H9 (cell line): Measurements from ENCODE around the gene KLHL14. TPM values are rescaled to one million over a fixed set of nuclear protein-coding genes. Genes with fewer than 3 reads are reported as not detected.

Experiments
- DNase-seq: peaks from one replicate; pipeline ENCODE4 v3.0.0-alpha.2; 2017
- H2AFZ ChIP-seq: one replicate; pipeline ENCODE4 v1.6.1; 2013; ENCODE audit warnings: mild to moderate bottlenecking, low read length, control low read depth, moderate library complexity
- H2AK5ac ChIP-seq: 2 replicates; pipeline ENCODE4 v1.6.1; 2013; ENCODE audit warnings: low read length, control low read depth, mixed read lengths; ENCODE audit not compliant: insufficient read length
- H2BK120ac ChIP-seq: one replicate; pipeline ENCODE4 v1.6.1; 2013; ENCODE audit warnings: low read depth, mild to moderate bottlenecking, low read length, control low read depth, inconsistent platforms; ENCODE audit not compliant: poor library complexity, severe bottlenecking
- H2BK12ac ChIP-seq: 2 replicates; pipeline ENCODE4 v1.6.1; 2013; ENCODE audit warnings: low read length, control low read depth, mixed read lengths, low read depth; ENCODE audit not compliant: insufficient read length
- H2BK15ac ChIP-seq: 2 replicates; pipeline ENCODE4 v1.6.1; 2013; ENCODE audit warnings: low read depth, low read length, control low read depth
- H2BK20ac ChIP-seq: one replicate; pipeline ENCODE4 v1.6.1; 2013; ENCODE audit warnings: low read depth, mild to moderate bottlenecking, low read length, control low read depth, inconsistent platforms; ENCODE audit not compliant: poor library complexity, severe bottlenecking
- H2BK5ac ChIP-seq: 2 replicates; pipeline ENCODE4 v1.6.1; 2013; ENCODE audit warnings: low read length, control low read depth, mixed read lengths; ENCODE audit not compliant: insufficient read length
- H3K14ac ChIP-seq: 2 replicates; pipeline ENCODE4 v1.6.1; 2013; ENCODE audit warnings: low read length, control low read depth; ENCODE audit not compliant: insufficient read depth
- H3K18ac ChIP-seq: 2 replicates; pipeline ENCODE4 v1.6.1; 2013; ENCODE audit warnings: low read depth, mild to moderate bottlenecking, mixed read lengths, low read length, control low read depth; ENCODE audit not compliant: insufficient read length
- H3K23ac ChIP-seq: 2 replicates; pipeline ENCODE4 v1.6.1; 2013; ENCODE audit warnings: low read length, control low read depth, mixed read lengths, low read depth; ENCODE audit not compliant: insufficient read length
- H3K23me2 ChIP-seq: 2 replicates; pipeline ENCODE4 v1.6.1; 2013; ENCODE audit warnings: low read depth, mild to moderate bottlenecking, mixed read lengths, low read length, control low read depth; ENCODE audit not compliant: insufficient read length, poor library complexity, severe bottlenecking
- H3K27ac ChIP-seq: 2 replicates; pipeline ENCODE4 v1.5.1; 2013; ENCODE audit warnings: low read length, control low read depth, mixed read lengths, low read depth; ENCODE audit not compliant: insufficient read length
- H3K27me3 ChIP-seq: 2 replicates; pipeline ENCODE4 v1.6.1; 2013; ENCODE audit warnings: low read length, control low read depth, inconsistent platforms; ENCODE audit not compliant: insufficient read depth
- H3K4ac ChIP-seq: 2 replicates; pipeline ENCODE4 v1.6.1; 2013; ENCODE audit warnings: low read depth, mild to moderate bottlenecking, control low read depth, inconsistent platforms, low read length, moderate library complexity
- H3K4me1 ChIP-seq: 2 replicates; pipeline ENCODE4 v1.6.1; 2013; ENCODE audit warnings: low read length, control low read depth, inconsistent platforms; ENCODE audit not compliant: insufficient read depth
- H3K4me2 ChIP-seq: 2 replicates; pipeline ENCODE4 v1.6.1; 2013; ENCODE audit warnings: low read length, control low read depth, mixed read lengths; ENCODE audit not compliant: insufficient read length, insufficient read depth
- H3K56ac ChIP-seq: 2 replicates; pipeline ENCODE4 v1.6.1; 2013; ENCODE audit warnings: low read depth, mild to moderate bottlenecking, mixed read lengths, low read length, control low read depth; ENCODE audit not compliant: insufficient read length
- H3K79me1 ChIP-seq: 2 replicates; pipeline ENCODE4 v1.6.1; 2013; ENCODE audit warnings: low read depth, mild to moderate bottlenecking, moderate library complexity, low read length, control low read depth, inconsistent platforms; ENCODE audit not compliant: insufficient read depth, poor library complexity, severe bottlenecking
- H3K79me2 ChIP-seq: 2 replicates; pipeline ENCODE4 v1.6.1; 2013; ENCODE audit warnings: low read length, control low read depth, inconsistent platforms; ENCODE audit not compliant: insufficient read depth
- H3K9ac ChIP-seq: 2 replicates; pipeline ENCODE4 v1.6.1; 2013; ENCODE audit warnings: low read length, control low read depth, mixed read lengths; ENCODE audit not compliant: insufficient read length; ENCODE audit errors: extremely low read depth
- H3K9me3 ChIP-seq: one replicate; pipeline ENCODE4 v1.6.1; 2013; ENCODE audit warnings: low read depth, low read length, inconsistent platforms; ENCODE audit not compliant: control insufficient read depth
- H3T11ph ChIP-seq: one replicate; pipeline ENCODE4 v1.6.1; 2013; ENCODE audit warnings: mild to moderate bottlenecking, low read length, control low read depth, inconsistent platforms
- H4K20me1 ChIP-seq: one replicate; pipeline ENCODE4 v1.6.1; 2013; ENCODE audit not compliant: control insufficient read depth, insufficient read length, insufficient read depth
- H4K5ac ChIP-seq: 2 replicates; pipeline ENCODE4 v1.6.1; 2013; ENCODE audit warnings: low read depth, mild to moderate bottlenecking, mixed read lengths, low read length, control low read depth; ENCODE audit not compliant: insufficient read length
- H4K8ac ChIP-seq: replicated peaks from 2 replicates; pipeline ENCODE4 v1.6.1; 2013; ENCODE audit warnings: low read length, control low read depth, mixed read lengths, low read depth; ENCODE audit not compliant: insufficient read length
- H4K91ac ChIP-seq: 2 replicates; pipeline ENCODE4 v1.6.1; 2013; ENCODE audit warnings: low read depth, mild to moderate bottlenecking, moderate library complexity, mixed read lengths, low read length, control low read depth; ENCODE audit not compliant: insufficient read length
- H3K27ac Mint-ChIP-seq, 3 experiments: 2 replicates in 2 of 3; 3 replicates in 1 of 3; pipeline ENCODE4 v1.8.0; 2020 to 2021; ENCODE audit warnings: mixed read lengths in 3 of 3, mild to moderate bottlenecking in 1 of 3, moderate library complexity in 1 of 3
- H3K27me3 Mint-ChIP-seq: 2 replicates; pipeline ENCODE4 v1.8.0; 2021; ENCODE audit warnings: low read depth, mild to moderate bottlenecking, moderate library complexity, mixed read lengths
- H3K36me3 Mint-ChIP-seq, 3 experiments: 2 replicates in 2 of 3; 3 replicates in 1 of 3; pipeline ENCODE4 v1.8.0; 2020 to 2021; ENCODE audit warnings: low read depth in 3 of 3, mixed read lengths in 3 of 3; ENCODE audit not compliant: insufficient read depth in 1 of 3
- H3K4me1 Mint-ChIP-seq, 2 experiments: 2 replicates each; pipeline ENCODE4 v1.8.0; 2020; ENCODE audit warnings: mixed read lengths in 2 of 2
- H3K4me3 Mint-ChIP-seq, 2 experiments: 2 replicates in 1 of 2; 3 replicates in 1 of 2; pipeline ENCODE4 v1.8.0; 2020 to 2021; ENCODE audit warnings: mild to moderate bottlenecking in 2 of 2, mixed read lengths in 2 of 2, moderate library complexity in 1 of 2
- H3K9me3 Mint-ChIP-seq, 2 experiments: 2 replicates in 1 of 2; 3 replicates in 1 of 2; pipeline ENCODE4 v1.8.0; 2020; ENCODE audit warnings: mild to moderate bottlenecking in 2 of 2, mixed read lengths in 2 of 2, moderate library complexity in 1 of 2
- CTCF ChIP-seq: fragments of 200-600 bp; sonication (generic); conservative IDR thresholded peaks from 3 replicates; pipeline ENCODE4 v1.8.0; 2021; ENCODE audit warnings: antibody characterized with exemption, mild to moderate bottlenecking
- WGBS: extraction: QIAGEN DNeasy Blood & Tissue Kit; methylation state at CpG from one replicate; pipeline ENCODE4 v1.1.7; 2013; ENCODE audit warnings: missing lambda C conversion rate, low lambda C conversion rate, mixed read lengths; ENCODE audit not compliant: insufficient read length; ENCODE audit errors: extremely low coverage; 5-methylcytosine and 5-hydroxymethylcytosine counted together
- total RNA-seq: library from RNA; stranded (reverse); gene quantifications from 2 replicates; pipeline ENCODE4 v1.2.1, GENCODE V29; 2021

Gene KLHL14
- total RNA-seq, 1 experiment from 2014 or later = 1.0 TPM

- Histone ChIP-seq H2BK5ac (no peak overlapping the region), H2BK120ac (no peak overlapping the region), H3K4me2 (no peak overlapping the region), H2BK15ac (no peak overlapping the region), H3T11ph (no peak overlapping the region), H3K23me2 (peaks cover 21% of the 10 kb centered on the region), H3K18ac (no peak overlapping the region), H3K4ac (no peak overlapping the region), H3K14ac (no peak overlapping the region), H3K79me2 (no peaks in the 10 kb centered on the region), H4K20me1 (no peaks in the 10 kb centered on the region), H4K5ac (no peak overlapping the region), H2BK20ac (no peak overlapping the region), H3K27me3 (peaks cover 17% of the 10 kb centered on the region), H3K9me3 (no peaks in the 10 kb centered on the region), H3K23ac (no peak overlapping the region), H2AFZ (no peak overlapping the region), H2BK12ac (no peak overlapping the region), H4K8ac (no peak overlapping the region), H4K91ac (no peak overlapping the region), H3K56ac (no peak overlapping the region), H3K4me1 (peaks cover 4% of the 10 kb centered on the region; the same call in 1 of the 2 replicates), H3K27ac (no peak overlapping the region), H3K9ac (no peak overlapping the region), H2AK5ac (no peak overlapping the region), H3K79me1 (no peaks in the 10 kb centered on the region)
- no peak for TF ChIP-seq CTCF
- Mint-ChIP-seq H3K27ac (no peak overlapping the region), H3K9me3 (no peaks in the 10 kb centered on the region), H3K27me3 (peaks cover 38% of the 10 kb centered on the region), H3K36me3 (no peaks in the 10 kb centered on the region), H3K4me1 (peaks cover 23 to 29% of the 10 kb centered on the region in 2 experiments), H3K4me3 (no peak overlapping the region)
- no CpG with 5 or more reads among the region's 6 CpGs for WGBS
- DNase-seq = no peak
Measured at GRCh38 chr18:32775628-32776027, 2.8 kb upstream of the KLHL14 start.
